AG04450 (cell line): Measurements from ENCODE around the gene PRR23E. TPM values are rescaled to one million over a fixed set of nuclear protein-coding genes. Genes with fewer than 3 reads are reported as not detected.

ENCODE experiments used
- CTCF ChIA-PET: fragments of 300-600, 350-600 bp; formaldehyde crosslinking; extraction: SDS; loops from one replicate; lab custom pipeline; 2022; ENCODE audit warnings: antibody characterized with exemption, inconsistent platforms; lab: Charles Lee
- POLR2A ChIA-PET: fragments of 350-600 bp; formaldehyde crosslinking; extraction: SDS; loops from one replicate; lab custom pipeline; 2021; ENCODE audit warnings: antibody characterized with exemption, inconsistent platforms; lab: Yijun Ruan, JAX
- DNase-seq: peaks from one replicate; pipeline ENCODE4 v3.0.0-alpha.2; 2011; ENCODE audit warnings: low read depth, low spot score
- H3K27ac ChIP-seq: one replicate; pipeline ENCODE4 v1.5.1; 2012; ENCODE audit warnings: low read depth, low read length, control low read depth
- H3K27me3 ChIP-seq: one replicate; pipeline ENCODE4 v1.6.0; 2012; ENCODE audit warnings: low read length; ENCODE audit not compliant: control insufficient read depth, insufficient read depth
- H3K4me3 ChIP-seq: 2 replicates; pipeline ENCODE4 v1.5.1; 2011; ENCODE audit warnings: mild to moderate bottlenecking, low read depth, low read length, control low read depth
- H3K9me3 ChIP-seq: 2 replicates; pipeline ENCODE4 v1.5.1; 2012; ENCODE audit warnings: low read length; ENCODE audit not compliant: control insufficient read depth, insufficient read depth
- polyA minus RNA-seq: library from RNA; depleted of rRNA, polyadenylated mRNA; stranded (reverse); fragments of >200 nt; gene quantifications from 2 replicates; pipeline ENCODE4 v1.2.3, GENCODE V29; 2011; rRNA and poly(A)+ RNA removed
- polyA plus RNA-seq: library from polyadenylated mRNA; depleted of rRNA; stranded (reverse); fragments of >200 nt; gene quantifications from 2 replicates; pipeline ENCODE4 v1.2.3, GENCODE V29; 2011; rRNA removed
- TF ChIP-seq, protein P1 (sequence below): IDR thresholded peaks from 2 replicates; pipeline ENCODE4 v1.5.1; 2011; ENCODE audit warnings: low read depth, low read length, control low read depth, inconsistent platforms

The PRR23E gene, protein sequence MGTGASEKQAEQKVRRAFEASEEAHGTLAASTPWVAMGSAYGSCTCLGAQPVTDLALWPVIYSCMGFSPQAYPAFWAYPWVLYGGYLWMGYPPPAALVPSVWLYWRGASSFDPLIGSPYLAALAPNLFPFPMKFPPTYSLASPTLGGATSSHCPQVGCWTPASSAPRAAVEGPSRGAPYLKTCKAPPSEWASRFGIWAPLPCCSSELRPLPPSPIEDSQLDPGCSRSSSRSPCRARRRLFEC
- polyA plus RNA-seq (not detected in 2 replicates), polyA minus RNA-seq (not detected in 2 replicates)

DNA sequence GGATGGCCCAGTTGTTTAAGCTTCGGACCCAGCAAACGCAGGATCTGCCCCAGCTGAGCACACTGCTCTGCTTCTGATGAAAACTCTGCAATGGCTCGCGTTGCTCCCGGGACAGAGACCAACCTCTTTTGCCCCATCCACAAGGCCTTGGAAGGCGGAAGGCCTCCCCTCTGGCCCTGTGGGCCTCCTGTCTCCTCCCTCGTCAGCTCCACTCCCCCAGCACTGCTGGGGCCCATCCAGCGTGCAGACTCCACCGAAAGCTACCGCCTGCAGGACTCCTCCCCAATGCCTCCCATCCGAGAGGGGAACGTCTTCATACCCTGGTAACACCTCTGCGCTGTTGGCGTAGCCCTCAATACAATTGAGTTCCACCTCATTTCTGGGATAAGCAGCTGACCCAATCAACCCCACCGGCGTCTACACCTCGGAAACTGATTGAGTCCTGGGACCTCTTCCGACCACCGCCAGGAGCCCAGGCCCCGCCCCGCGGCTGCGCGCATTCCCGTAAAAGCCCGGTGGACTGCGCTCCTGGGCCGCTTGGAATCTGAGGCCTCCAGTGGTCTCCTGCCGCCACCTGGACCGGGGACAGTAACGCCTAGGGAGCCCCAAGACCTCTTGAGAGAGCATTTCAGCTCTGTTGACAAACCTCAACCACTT lies at the start of gene PRR23E:
PRR23E (plus strand) TSS at position 556 of the 657 bp plus-strand sequence. CDS start 3,555 bp downstream, outside the sequence.
- CTCF ChIA-PET: interaction anchor here (0.7 kb wide), 1 partner anchor 354 kb away, joined by 3 read pairs; no protein-coding TSS in a partner anchor

DNA sequence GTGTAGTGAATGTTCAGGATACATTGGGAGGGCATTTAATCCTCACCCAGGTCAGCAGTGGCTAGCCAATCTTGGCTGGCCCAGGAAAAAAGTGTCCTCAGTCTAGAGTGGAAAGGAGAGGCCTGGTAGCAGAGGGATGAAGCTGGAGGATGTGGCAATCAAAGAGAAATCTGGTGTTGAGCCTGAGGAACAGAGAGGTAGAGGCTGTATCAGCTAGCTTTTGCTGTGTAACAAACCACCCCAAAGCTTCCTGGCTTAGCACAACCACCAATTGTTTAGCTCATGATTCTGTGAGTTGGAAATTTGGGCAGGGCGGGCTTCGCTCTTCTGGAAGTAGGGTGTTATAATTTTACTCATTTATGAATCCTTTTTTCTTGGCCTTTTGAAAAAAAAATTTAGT lies 49.8 kb upstream of the PRR23E start:
- ChIA-PET POLR2A (no interaction called here), CTCF (no interaction called here)
- Histone ChIP-seq H3K4me3 (no peak overlapping the region), H3K27ac (no peak overlapping the region), H3K27me3 (peaks cover 8% of the 10 kb centered on the region), H3K9me3 (no peaks in the 10 kb centered on the region)
- TF ChIP-seq, protein P1, sequence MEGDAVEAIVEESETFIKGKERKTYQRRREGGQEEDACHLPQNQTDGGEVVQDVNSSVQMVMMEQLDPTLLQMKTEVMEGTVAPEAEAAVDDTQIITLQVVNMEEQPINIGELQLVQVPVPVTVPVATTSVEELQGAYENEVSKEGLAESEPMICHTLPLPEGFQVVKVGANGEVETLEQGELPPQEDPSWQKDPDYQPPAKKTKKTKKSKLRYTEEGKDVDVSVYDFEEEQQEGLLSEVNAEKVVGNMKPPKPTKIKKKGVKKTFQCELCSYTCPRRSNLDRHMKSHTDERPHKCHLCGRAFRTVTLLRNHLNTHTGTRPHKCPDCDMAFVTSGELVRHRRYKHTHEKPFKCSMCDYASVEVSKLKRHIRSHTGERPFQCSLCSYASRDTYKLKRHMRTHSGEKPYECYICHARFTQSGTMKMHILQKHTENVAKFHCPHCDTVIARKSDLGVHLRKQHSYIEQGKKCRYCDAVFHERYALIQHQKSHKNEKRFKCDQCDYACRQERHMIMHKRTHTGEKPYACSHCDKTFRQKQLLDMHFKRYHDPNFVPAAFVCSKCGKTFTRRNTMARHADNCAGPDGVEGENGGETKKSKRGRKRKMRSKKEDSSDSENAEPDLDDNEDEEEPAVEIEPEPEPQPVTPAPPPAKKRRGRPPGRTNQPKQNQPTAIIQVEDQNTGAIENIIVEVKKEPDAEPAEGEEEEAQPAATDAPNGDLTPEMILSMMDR: no peak
- DNase-seq: no peak

More for the DNA sequence above, at the start of gene PRR23E:
- Histone ChIP-seq H3K27ac (no peak within 1 kb of the TSS), H3K27me3 (peaks cover 2% of the 10 kb centered on the region), H3K9me3 (no peaks in the 10 kb centered on the region; the same call in 1 of the 2 replicates), H3K4me3 (no peak within 1 kb of the TSS)
- DNase-seq: no peak
- POLR2A ChIA-PET: no interaction called here
- TF ChIP-seq, protein P1: no peak

DNA sequence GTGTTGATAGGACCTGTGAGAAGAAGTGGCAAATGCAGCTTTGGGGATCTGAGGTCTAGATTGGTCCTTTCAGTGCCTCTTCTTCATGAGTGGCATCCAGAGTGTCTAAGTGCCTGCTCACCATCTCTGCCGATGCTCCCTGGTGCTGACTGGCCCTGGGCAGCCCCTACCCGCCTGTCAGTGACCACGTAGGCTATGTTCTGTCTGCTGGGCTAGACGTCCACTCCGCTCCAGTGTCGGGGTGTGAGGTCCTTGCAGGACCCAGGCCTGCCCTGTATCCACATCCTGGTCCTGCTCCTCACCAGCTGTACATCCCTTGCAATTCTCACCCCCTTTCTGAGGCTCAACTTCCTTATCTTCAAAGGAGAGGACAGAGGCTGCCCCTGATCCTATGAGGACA lies 48.3 kb upstream of the PRR23E start:
- POLR2A ChIA-PET: no interaction called here
- CTCF ChIA-PET: no interaction called here
- peaks cover 5% of the 10 kb centered on the region for H3K27me3 ChIP-seq
- TF ChIP-seq, protein P1: no peak
- H3K27ac ChIP-seq: no peak overlapping the region
- no peak for DNase-seq
- no peaks in the 10 kb centered on the region for H3K9me3 ChIP-seq
- no peak overlapping the region for H3K4me3 ChIP-seq

DNA sequence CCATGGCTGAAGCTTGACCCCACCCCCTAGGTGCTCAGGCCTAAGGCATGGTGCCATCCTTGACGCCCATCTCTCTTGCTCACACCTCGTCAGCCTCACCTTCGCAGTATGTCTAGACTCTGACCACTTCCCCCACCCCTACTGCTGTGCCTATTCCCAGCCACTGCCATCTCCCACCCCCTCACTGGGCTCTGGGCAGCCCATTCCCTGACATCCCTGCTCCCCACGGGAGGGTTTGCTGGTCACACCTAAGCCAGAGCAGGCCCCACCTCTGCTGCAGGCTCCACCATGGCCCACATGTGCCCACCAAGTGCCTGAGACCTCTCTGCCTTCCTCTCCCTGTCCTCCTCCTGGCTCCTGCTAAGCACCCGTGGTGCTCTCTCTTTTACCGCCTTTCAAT lies 47.7 kb upstream of the PRR23E start:
- CTCF ChIA-PET: no interaction called here
- Histone ChIP-seq H3K27ac (no peak overlapping the region), H3K27me3 (peaks cover 5% of the 10 kb centered on the region), H3K4me3 (no peak overlapping the region), H3K9me3 (no peaks in the 10 kb centered on the region)
- no peak for DNase-seq
- POLR2A ChIA-PET: no interaction called here
- TF ChIP-seq, protein P1: no peak
